A673 (cell line): ENCODE results near the gene STAM. TPM values are rescaled to one million over a fixed set of nuclear protein-coding genes. Genes with fewer than 3 reads are reported as not detected.
A peak's percentile ranks its signal among the peaks of the same experiment; 100 is the strongest.

ENCODE experiments used
- BruUV-seq: library from RNA; stranded (reverse); fragments of 400-500 nt; replicated peaks from 2 replicates; lab custom pipeline; 2021; lab: Mats Ljungman, UMichigan
- CTCF ChIA-PET: fragments of 300-600 bp; sonication (Branson Sonifier 250); formaldehyde crosslinking; loops from one replicate; lab custom pipeline; 2022; ENCODE audit warnings: antibody characterized with exemption; lab: Charles Lee
- POLR2A ChIA-PET: fragments of 300-600 bp; sonication (Branson Sonifier 250); formaldehyde crosslinking; loops from one replicate; lab custom pipeline; 2022; ENCODE audit warnings: antibody characterized with exemption; ENCODE audit not compliant: low non-redundant PET; lab: Charles Lee
- DNase-seq: peaks from one replicate; pipeline ENCODE4 v3.0.0-alpha.2; 2015; ENCODE audit warnings: low spot score
- H3K27ac ChIP-seq: fragments of 200-600 bp; sonication (generic); 2 replicates; pipeline ENCODE4 v1.5.1; 2016; ENCODE audit warnings: mixed run types, low read depth, mild to moderate bottlenecking, mixed read lengths, antibody characterized with exemption, low read length; ENCODE audit not compliant: poor library complexity, severe bottlenecking
- H3K27me3 ChIP-seq: fragments of 200-600 bp; sonication (generic); replicated peaks from 2 replicates; pipeline ENCODE4 v1.6.1; 2017; ENCODE audit warnings: mixed run types, low read depth, mild to moderate bottlenecking, mixed read lengths, antibody characterized with exemption, low read length; ENCODE audit not compliant: insufficient read depth, poor library complexity
- H3K36me3 ChIP-seq: fragments of 200-600 bp; sonication (generic); 2 replicates; pipeline ENCODE4 v1.6.1; 2016; ENCODE audit warnings: mixed run types, mild to moderate bottlenecking, mixed read lengths, antibody characterized with exemption, low read length; ENCODE audit not compliant: insufficient read depth, poor library complexity, severe bottlenecking
- H3K4me1 ChIP-seq: fragments of 200-600 bp; sonication (generic); 2 replicates; pipeline ENCODE4 v1.6.1; 2017; ENCODE audit warnings: mixed run types, mild to moderate bottlenecking, mixed read lengths, antibody characterized with exemption, low read length; ENCODE audit not compliant: insufficient read depth, poor library complexity, severe bottlenecking
- H3K4me3 ChIP-seq: fragments of 200-600 bp; sonication (generic); 2 replicates; pipeline ENCODE4 v1.5.1; 2016; ENCODE audit warnings: low read depth, mixed run types, mild to moderate bottlenecking, mixed read lengths, low read length; ENCODE audit not compliant: poor library complexity, severe bottlenecking
- H3K9me3 ChIP-seq: fragments of 200-600 bp; sonication (generic); 2 replicates; pipeline ENCODE4 v1.6.1; 2016; ENCODE audit warnings: mixed run types, low read depth, mild to moderate bottlenecking, mixed read lengths, antibody characterized with exemption, low read length; ENCODE audit not compliant: poor library complexity, severe bottlenecking
- CTCF ChIP-seq: fragments of 300-800, 200-600 bp; sonication (generic); conservative IDR thresholded peaks from 2 replicates; pipeline ENCODE4 v1.5.1; 2017; ENCODE audit warnings: low read depth, mild to moderate bottlenecking, antibody characterized with exemption, low read length, moderate library complexity, mixed read lengths
- EZH2 ChIP-seq: fragments of 200-600 bp; sonication (generic); IDR thresholded peaks from 2 replicates; pipeline ENCODE4 v1.6.1; 2017; ENCODE audit warnings: borderline replicate concordance, low read depth, mild to moderate bottlenecking, mixed read lengths, antibody characterized with exemption, low read length; ENCODE audit not compliant: poor library complexity, severe bottlenecking
- intact Hi-C: fragments of 100-400 bp; cut with micrococcal nuclease; formaldehyde crosslinking; loops from one replicate; pipeline ENCODE4 v1.10.0; 2022; ENCODE audit not compliant: unreplicated experiment
- total RNA-seq: library from RNA; stranded (reverse); gene quantifications from 2 replicates; pipeline ENCODE4 v1.2.3, GENCODE V29; 2021

The STAM gene
- total RNA-seq, 1 experiment from 2014 or later = 37.4 TPM

- Histone ChIP-seq H3K4me1 (no peaks in the 10 kb centered on the region), H3K36me3 (no peaks in the 10 kb centered on the region), H3K4me3 (no peak overlapping the region), H3K9me3 (no peaks in the 10 kb centered on the region), H3K27me3 (no peaks in the 10 kb centered on the region), H3K27ac (no peak overlapping the region)
- BruUV-seq = no TSS peak
- TF ChIP-seq CTCF = 0 out of 2 replicates have a peak, but pooled peaks have one; percentile 20
- no peak for TF ChIP-seq EZH2
- intact Hi-C loops = loop anchor here (2.0 kb wide), 2 partner anchors 137 to 503 kb away; no protein-coding TSS in a partner anchor
- POLR2A ChIA-PET = no interaction called here
- DNase-seq = no peak
- CTCF ChIA-PET = interaction anchor here (0.5 kb wide), 1 partner anchor 178 kb away, joined by 3 read pairs; no protein-coding TSS in a partner anchor
Measured at GRCh38 chr10:17736223-17736622, 92.3 kb downstream of the STAM start.

DNA sequence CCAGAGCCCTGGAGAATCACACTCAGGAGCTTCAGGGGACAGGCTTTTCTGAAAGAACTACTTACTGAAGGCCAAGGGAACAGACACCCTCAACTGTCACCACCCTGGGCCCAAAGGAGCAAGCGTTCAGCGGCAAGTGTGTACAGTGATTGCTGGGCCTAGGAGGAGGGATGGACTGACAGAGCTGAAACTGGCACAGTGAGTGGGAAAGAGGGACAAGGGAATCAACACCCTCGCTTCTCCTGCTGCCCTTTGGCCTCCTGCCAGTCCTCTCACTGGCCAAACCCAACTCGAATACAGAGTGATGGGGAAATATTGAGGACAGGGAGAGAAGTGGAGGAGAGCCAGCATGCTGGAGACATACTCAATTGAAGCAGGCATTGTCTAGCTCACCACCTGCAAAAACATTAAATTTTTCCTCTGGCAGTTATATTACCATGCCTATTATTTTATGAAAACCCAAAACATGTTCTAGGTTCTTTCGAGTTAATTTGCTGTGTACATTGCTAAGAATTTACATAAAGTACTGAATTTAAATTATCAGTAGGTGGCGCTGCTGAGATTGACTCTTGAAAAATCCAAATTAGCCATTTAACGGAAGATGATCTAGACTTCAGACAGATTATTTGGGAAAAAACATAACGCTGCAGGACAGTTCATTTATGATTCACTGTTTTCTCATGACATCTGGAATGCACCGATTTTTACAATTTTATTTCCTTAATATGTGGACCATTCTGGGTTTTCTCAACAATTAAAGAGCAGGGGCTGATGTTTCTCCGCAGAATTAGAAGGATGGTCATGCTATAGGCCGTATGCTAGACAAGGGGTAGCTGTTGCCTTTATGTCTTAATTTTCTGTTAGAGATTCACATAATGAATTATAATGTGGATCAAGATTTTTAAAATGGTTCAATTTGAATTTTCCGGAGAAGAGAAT lies 93.3 kb downstream of the STAM start:
- peak; percentile 64 for DNase-seq
- H3K4me3 ChIP-seq = no peak overlapping the region
- peak; percentile 77 for TF ChIP-seq CTCF
- no peak for TF ChIP-seq EZH2
- intact Hi-C loops = loop anchor here (2.0 kb wide), 2 partner anchors 136 to 502 kb away; no protein-coding TSS in a partner anchor
- no TSS peak for BruUV-seq
- H3K4me1 ChIP-seq = no peaks in the 10 kb centered on the region
- H3K9me3 ChIP-seq = no peaks in the 10 kb centered on the region
- H3K27me3 ChIP-seq = no peaks in the 10 kb centered on the region
- ChIA-PET CTCF (no interaction called here), POLR2A (no interaction called here)
- H3K36me3 ChIP-seq = no peaks in the 10 kb centered on the region
- H3K27ac ChIP-seq = no peak overlapping the region

- CTCF ChIA-PET = no interaction called here
- DNase-seq = no peak
- no peak overlapping the region for H3K27ac ChIP-seq
- no peaks in the 10 kb centered on the region for H3K27me3 ChIP-seq
- TF ChIP-seq CTCF (no peak), EZH2 (no peak)
- intact Hi-C loops = loop anchor here (5.0 to 10.0 kb wide), 2 partner anchors 477 to 916 kb away; no protein-coding TSS in a partner anchor
- POLR2A ChIA-PET = no interaction called here
- BruUV-seq = no TSS peak
- H3K4me3 ChIP-seq = no peak overlapping the region
- H3K4me1 ChIP-seq = peaks cover 4% of the 10 kb centered on the region
- H3K36me3 ChIP-seq = no peaks in the 10 kb centered on the region
- no peaks in the 10 kb centered on the region for H3K9me3 ChIP-seq
Measured at GRCh38 chr10:17740668-17741067, 96.7 kb downstream of the STAM start.
